Progenitor cell of endocrine pancreas (in vitro differentiated cells): ENCODE measurements around the gene DDB1. TPM values are rescaled to one million over a fixed set of nuclear protein-coding genes. Genes with fewer than 3 reads are reported as not detected.

ENCODE experiments used
- DNase-seq: peaks from one replicate; pipeline ENCODE4 v3.0.0; 2021; ENCODE audit warnings: low spot score; ENCODE audit not compliant: unreplicated experiment
- H3K27ac Mint-ChIP-seq: 2 replicates; pipeline ENCODE4 v1.8.0; 2021; ENCODE audit warnings: mild to moderate bottlenecking, moderate library complexity, mixed read lengths
- H3K27me3 Mint-ChIP-seq: 2 replicates; pipeline ENCODE4 v1.8.0; 2021; ENCODE audit warnings: mixed read lengths
- H3K36me3 Mint-ChIP-seq: 2 replicates; pipeline ENCODE4 v1.8.0; 2022; ENCODE audit warnings: mixed read lengths; ENCODE audit not compliant: insufficient read depth
- H3K4me1 Mint-ChIP-seq: 2 replicates; pipeline ENCODE4 v1.8.0; 2021; ENCODE audit warnings: low read depth, mixed read lengths
- H3K4me3 Mint-ChIP-seq: 2 replicates; pipeline ENCODE4 v1.8.0; 2021; ENCODE audit warnings: low read depth, mild to moderate bottlenecking, moderate library complexity, mixed read lengths
- H3K9me3 Mint-ChIP-seq: 2 replicates; pipeline ENCODE4 v1.8.0; 2021; ENCODE audit warnings: low read depth, mixed read lengths
- total RNA-seq: library from RNA; stranded (reverse); gene quantifications from 2 replicates; pipeline ENCODE4 v1.2.1, GENCODE V29; 2021
- TF ChIP-seq, protein P1 (sequence below): fragments of 200-600 bp; sonication (generic); IDR thresholded peaks from one replicate; pipeline ENCODE4 v1.5.0; 2021; ENCODE audit warnings: antibody characterized with exemption, mild to moderate bottlenecking; ENCODE audit not compliant: unreplicated experiment

The DDB1 gene
- total RNA-seq, 1 donor from 2014 or later, result 254 TPM

DNA sequence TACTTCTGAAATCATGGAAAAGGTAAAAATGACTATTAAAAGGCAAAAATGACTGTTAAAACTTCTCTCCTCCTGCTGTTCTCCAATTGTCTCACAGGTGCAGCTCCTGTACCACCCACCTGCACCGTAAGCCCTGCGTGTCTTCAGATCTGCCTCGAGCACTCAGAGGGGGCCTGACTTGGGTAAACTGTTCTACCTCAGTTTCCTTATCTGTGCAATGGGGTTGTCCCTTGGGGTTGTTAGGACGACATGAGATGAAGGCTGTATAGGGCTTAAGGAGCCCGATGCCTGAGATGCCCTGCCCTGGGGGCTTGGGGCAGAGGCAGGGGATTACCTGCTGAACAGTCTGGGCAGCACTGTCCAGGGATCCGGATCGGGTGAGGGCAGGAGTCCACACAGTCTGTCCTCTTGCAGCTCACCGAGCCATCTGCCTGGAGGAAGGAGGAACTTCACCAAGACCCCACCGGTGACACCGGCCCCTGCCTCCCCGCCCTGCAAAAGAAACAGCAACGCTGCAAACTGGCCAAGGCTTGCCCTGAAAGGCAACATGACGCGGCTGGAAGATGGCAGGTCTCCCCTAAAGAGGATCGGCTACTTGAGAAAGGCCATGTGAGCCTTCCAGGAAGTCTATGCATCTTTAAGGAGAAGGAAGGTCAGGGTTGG is 64.2 kb downstream of the DDB1 start:
- H3K36me3 Mint-ChIP-seq, result peaks cover 8% of the 10 kb centered on the region
- no peaks in the 10 kb centered on the region for H3K9me3 Mint-ChIP-seq
- H3K4me1 Mint-ChIP-seq, result peaks cover 3% of the 10 kb centered on the region
- DNase-seq, result no peak
- H3K4me3 Mint-ChIP-seq, result no peak overlapping the region
- TF ChIP-seq, protein P1, sequence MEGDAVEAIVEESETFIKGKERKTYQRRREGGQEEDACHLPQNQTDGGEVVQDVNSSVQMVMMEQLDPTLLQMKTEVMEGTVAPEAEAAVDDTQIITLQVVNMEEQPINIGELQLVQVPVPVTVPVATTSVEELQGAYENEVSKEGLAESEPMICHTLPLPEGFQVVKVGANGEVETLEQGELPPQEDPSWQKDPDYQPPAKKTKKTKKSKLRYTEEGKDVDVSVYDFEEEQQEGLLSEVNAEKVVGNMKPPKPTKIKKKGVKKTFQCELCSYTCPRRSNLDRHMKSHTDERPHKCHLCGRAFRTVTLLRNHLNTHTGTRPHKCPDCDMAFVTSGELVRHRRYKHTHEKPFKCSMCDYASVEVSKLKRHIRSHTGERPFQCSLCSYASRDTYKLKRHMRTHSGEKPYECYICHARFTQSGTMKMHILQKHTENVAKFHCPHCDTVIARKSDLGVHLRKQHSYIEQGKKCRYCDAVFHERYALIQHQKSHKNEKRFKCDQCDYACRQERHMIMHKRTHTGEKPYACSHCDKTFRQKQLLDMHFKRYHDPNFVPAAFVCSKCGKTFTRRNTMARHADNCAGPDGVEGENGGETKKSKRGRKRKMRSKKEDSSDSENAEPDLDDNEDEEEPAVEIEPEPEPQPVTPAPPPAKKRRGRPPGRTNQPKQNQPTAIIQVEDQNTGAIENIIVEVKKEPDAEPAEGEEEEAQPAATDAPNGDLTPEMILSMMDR, result no peak
- H3K27me3 Mint-ChIP-seq, result no peaks in the 10 kb centered on the region
- no peak overlapping the region for H3K27ac Mint-ChIP-seq

DNA sequence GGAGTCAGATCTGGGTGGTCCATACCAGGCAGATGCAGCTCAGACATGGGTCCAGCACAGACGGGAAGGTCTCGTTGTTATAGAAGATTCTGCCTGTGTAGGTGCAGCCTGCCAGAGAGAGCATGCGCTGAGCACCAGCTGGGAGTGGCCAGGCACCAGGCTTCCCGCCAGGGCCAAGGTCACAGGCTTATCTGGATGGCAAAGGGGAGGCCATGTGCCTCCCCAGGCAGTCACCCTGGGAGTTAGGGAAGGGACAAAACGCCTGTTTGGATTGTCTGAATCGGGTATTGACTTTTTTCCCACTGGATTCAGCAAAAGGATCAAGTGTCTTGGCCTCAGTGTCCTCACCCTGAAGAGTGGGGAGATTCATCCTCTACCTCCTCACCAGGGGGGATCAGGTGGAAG is 65.5 kb downstream of the DDB1 start:
- TF ChIP-seq, protein P1, result no peak
- no peaks in the 10 kb centered on the region for H3K9me3 Mint-ChIP-seq
- no peaks in the 10 kb centered on the region for H3K27me3 Mint-ChIP-seq
- no peak for DNase-seq
- peak overlapping the region; percentile 22 for H3K27ac Mint-ChIP-seq
- H3K36me3 Mint-ChIP-seq, result peaks cover 10% of the 10 kb centered on the region
- peaks cover 3% of the 10 kb centered on the region for H3K4me1 Mint-ChIP-seq
- no peak overlapping the region for H3K4me3 Mint-ChIP-seq

DNA sequence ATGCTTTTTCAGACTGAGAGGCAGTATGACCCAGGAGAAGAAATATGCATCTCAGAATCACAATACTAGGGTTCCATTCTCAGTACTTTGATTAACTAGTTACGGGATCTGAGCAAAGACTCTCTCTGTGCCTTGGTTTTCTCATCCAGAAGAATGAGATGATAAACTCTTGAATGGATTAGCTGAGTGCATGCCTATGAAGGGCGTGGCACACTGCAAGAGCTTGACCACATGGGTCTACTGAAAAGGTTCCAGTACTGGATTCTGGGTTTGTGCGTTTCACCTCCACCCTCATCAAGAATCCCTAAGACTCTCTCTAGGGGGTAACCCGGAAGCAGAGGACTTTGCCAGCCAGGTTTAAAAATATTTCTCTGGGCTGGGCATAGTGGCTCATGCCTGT is 66.3 kb downstream of the DDB1 start:
- no peaks in the 10 kb centered on the region for H3K9me3 Mint-ChIP-seq
- TF ChIP-seq, protein P1, result no peak

DNA sequence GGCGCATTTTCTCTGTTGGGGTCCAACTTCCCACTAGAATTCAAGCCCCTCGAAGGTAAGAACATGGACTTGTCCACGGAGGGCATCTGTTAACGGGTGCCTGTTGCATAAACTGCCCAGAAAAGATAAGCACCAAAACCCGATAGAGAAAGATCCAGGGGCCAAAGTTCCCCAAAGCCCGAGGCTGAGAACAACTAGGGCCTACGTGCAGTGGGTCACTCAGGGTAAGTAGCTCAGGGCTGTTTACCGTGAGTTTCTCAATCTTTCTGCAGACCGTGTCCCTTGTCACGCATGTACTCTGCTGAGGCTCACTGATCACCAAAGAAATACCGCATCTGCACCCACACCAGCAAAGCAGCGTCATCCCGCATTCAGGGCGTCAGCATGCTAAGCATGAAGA is 67.5 kb downstream of the DDB1 start:
- TF ChIP-seq, protein P1, result no peak
- no peaks in the 10 kb centered on the region for H3K9me3 Mint-ChIP-seq
- no peak overlapping the region for H3K27ac Mint-ChIP-seq
- peaks cover 10% of the 10 kb centered on the region for H3K36me3 Mint-ChIP-seq
- peaks cover 3% of the 10 kb centered on the region for H3K4me1 Mint-ChIP-seq
- H3K4me3 Mint-ChIP-seq, result no peak overlapping the region
- no peak for DNase-seq
- H3K27me3 Mint-ChIP-seq, result no peaks in the 10 kb centered on the region

More for the DNA sequence above, 66.3 kb downstream of the DDB1 start:
- peaks cover 10% of the 10 kb centered on the region for H3K36me3 Mint-ChIP-seq
- no peaks in the 10 kb centered on the region for H3K27me3 Mint-ChIP-seq
- H3K27ac Mint-ChIP-seq, result no peak overlapping the region
- no peak overlapping the region for H3K4me3 Mint-ChIP-seq
- DNase-seq, result no peak
- H3K4me1 Mint-ChIP-seq, result peaks cover 3% of the 10 kb centered on the region

DNA sequence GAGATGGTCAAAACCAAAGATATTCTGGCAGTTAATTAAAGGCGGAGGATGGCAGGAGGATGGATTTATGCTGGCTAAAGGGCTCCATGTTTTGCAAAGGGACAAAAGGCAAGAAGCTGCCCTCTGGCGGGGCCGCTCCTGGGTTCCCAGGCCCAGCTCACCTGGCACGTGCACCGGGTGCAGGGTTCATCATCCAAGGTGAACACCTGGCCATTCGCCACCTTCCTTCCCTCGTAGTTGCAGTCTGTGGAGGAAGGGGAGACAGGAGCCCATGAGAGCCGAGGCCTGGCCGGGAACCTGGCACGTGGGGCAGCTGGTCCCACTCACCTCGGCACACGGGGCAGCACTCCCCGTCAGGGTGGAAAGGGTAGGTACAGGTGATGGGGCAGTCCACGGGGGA is 68.1 kb downstream of the DDB1 start:
- H3K4me1 Mint-ChIP-seq, result peaks cover 3% of the 10 kb centered on the region
- TF ChIP-seq, protein P1, result no peak
- peaks cover 10% of the 10 kb centered on the region for H3K36me3 Mint-ChIP-seq
- H3K4me3 Mint-ChIP-seq, result no peak overlapping the region
- no peaks in the 10 kb centered on the region for H3K9me3 Mint-ChIP-seq
- H3K27ac Mint-ChIP-seq, result no peak overlapping the region
- H3K27me3 Mint-ChIP-seq, result no peaks in the 10 kb centered on the region
- DNase-seq, result no peak
